Effector memory CD8-positive, alpha-beta T cell (primary cell): ENCODE data around the gene MRGPRX4.
"Not testable (repeated sequence)": the region's sequence is repeated elsewhere in the genome, so short reads cannot be mapped to it uniquely, and the experiment has no call there.

Experiments used
- ATAC-seq: fragments of 150-1000 bp; cut with Tn5 transposase; replicated peaks from 2 replicates; pipeline ENCODE4 v1.10.0; 2021; ENCODE audit warnings: mild to moderate bottlenecking, moderate library complexity
- DNase-seq, 3 experiments: peaks; one replicate each; pipeline ENCODE4 v3.0.0; 2021
- H3K27ac Mint-ChIP-seq, 2 donors: one replicate each; pipeline ENCODE4 v1.8.0; 2022; ENCODE audit warnings: mild to moderate bottlenecking in 2 of 2, mixed read lengths in 2 of 2, moderate library complexity in 2 of 2
- H3K27me3 Mint-ChIP-seq, 2 donors: one replicate each; pipeline ENCODE4 v1.8.0; 2022; ENCODE audit warnings: mixed read lengths in 2 of 2
- H3K36me3 Mint-ChIP-seq: one replicate; pipeline ENCODE4 v1.8.0; 2022; ENCODE audit warnings: mild to moderate bottlenecking, moderate library complexity, mixed read lengths; ENCODE audit not compliant: insufficient read depth
- H3K4me1 Mint-ChIP-seq, 2 donors: one replicate each; pipeline ENCODE4 v1.8.0; 2022; ENCODE audit warnings: low read depth in 2 of 2, mixed read lengths in 2 of 2
- H3K4me3 Mint-ChIP-seq, 2 donors: one replicate each; pipeline ENCODE4 v1.8.0; 2022; ENCODE audit warnings: mild to moderate bottlenecking in 2 of 2, mixed read lengths in 2 of 2, moderate library complexity in 2 of 2
- H3K9me3 Mint-ChIP-seq, 2 donors: one replicate each; pipeline ENCODE4 v1.8.0; 2022; ENCODE audit warnings: mixed read lengths in 2 of 2
- total RNA-seq, 9 experiments: gene quantifications; one replicate each; lab custom pipeline; 2026; lab: John Stamatoyannopoulos, UW

MRGPRX4 gene
- total RNA-seq, result 0 reads per million in 9 experiments

DNA sequence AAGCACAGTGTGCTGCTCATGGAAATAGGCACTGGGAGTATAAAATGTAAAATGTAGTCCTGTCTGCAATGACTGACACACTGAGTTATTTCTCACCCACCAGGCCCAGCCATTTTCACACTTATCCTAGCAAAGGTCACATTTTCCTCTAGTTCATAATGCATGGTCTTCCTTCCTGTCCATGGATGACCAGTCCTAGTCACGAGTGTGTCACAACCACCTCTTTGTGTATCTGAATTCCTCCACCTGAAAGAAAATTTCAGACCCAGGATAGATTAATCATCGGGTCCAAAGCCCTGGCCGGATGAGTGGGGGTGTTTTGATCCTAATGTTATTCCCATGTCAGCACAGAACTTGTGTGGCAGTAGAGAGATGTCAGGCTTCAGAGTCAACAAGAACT, at the start of gene MRGPRX4:
TSS of gene MRGPRX4 (plus strand) at position 172 of the 400 bp plus-strand sequence. CDS start 420 bp downstream, outside the sequence.
- Mint-ChIP-seq H3K27me3 (peaks cover 40 to 48% of the 10 kb centered on the region in 2 donors), H3K9me3 (no peaks in the 10 kb centered on the region), H3K36me3 (no peaks in the 10 kb centered on the region), H3K4me3 (no peak within 1 kb of the TSS), H3K4me1 (peaks cover 0 to 4% of the 10 kb centered on the region in 2 donors), H3K27ac (no peak within 1 kb of the TSS)
- DNase-seq, result no peak
- ATAC-seq, result no peak

DNA sequence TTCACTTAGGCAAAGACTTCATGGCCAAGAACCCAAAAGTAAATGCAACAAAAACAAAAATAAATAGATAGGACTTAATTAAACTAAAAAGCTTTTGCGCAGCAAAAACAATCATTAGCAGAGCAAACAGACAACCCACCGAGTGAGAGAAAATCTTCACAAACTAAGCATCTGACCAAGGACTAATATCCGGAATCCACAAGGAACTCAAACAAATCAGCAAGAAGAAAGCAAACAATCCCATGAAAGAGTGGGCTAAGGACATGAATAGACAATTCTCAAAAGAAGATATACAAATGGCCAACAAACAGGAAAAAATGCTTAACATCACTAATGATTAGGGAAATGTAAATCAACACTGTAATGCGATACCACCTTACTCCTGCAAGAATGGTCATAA, 41.5 kb upstream of the MRGPRX4 start:
- not testable (repeated sequence) for ATAC-seq, H3K36me3 Mint-ChIP-seq, H3K4me3 Mint-ChIP-seq, H3K9me3 Mint-ChIP-seq, H3K4me1 Mint-ChIP-seq, H3K27ac Mint-ChIP-seq, DNase-seq
- H3K27me3 Mint-ChIP-seq, result peaks cover 49 to 74% of the 10 kb centered on the region in 2 donors

DNA sequence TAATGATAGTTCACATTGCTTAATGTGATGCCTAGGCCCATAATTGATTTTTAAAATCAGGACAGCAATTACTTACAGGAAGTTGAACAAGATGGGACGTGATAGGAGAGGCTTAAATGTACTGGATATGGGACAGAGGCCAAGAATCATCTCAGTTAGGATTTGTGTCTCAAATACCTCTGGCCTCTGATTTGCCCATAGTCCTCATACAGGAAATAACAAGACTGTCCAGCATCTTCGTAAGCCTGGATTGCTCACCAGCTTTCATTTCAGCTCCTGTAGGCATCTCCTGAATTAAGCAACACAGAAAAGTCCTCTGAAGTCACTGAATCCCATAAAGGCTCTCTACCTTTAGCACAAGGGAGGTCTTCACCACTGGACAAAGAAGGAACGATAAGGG, 40.3 kb upstream of the MRGPRX4 start, which contains the start of gene MRGPRX3:
TSS of gene MRGPRX3 (plus strand) at position 231 of the 400 bp plus-strand sequence. CDS start 4,632 bp downstream, outside the sequence.
- no peak for ATAC-seq
- Mint-ChIP-seq H3K4me3 (no peak within 1 kb of the TSS), H3K27ac (no peak within 1 kb of the TSS), H3K36me3 (no peaks in the 10 kb centered on the region), H3K9me3 (no peaks in the 10 kb centered on the region), H3K27me3 (peaks cover 46 to 76% of the 10 kb centered on the region in 2 donors), H3K4me1 (no peaks in the 10 kb centered on the region)
- no peak for DNase-seq

DNA sequence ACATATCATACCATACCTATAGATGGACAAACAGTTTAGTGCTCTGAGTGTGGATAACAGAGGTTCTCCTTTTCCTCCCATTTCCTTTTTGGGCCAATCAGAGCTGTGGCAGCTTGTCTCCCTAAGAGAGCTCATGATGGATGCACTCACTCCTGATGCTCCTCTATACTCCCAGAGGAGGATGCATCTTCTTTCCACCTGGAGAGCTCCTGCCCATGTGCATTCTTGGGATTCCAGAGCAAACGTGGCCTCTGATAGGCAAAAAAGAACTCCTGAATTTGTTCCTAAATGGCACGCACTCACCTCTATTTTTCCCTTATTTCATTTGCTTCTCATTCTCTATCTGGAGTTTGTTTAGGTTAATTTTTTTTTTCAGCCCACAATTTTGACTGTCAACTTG, 37.3 kb upstream of the MRGPRX4 start:
- H3K27me3 Mint-ChIP-seq, result peaks cover 30 to 61% of the 10 kb centered on the region in 2 donors
- DNase-seq (no peak), ATAC-seq (no peak)
- H3K27ac Mint-ChIP-seq, result no peak overlapping the region
- no peak overlapping the region for H3K4me3 Mint-ChIP-seq
- no peaks in the 10 kb centered on the region for H3K36me3 Mint-ChIP-seq
- no peaks in the 10 kb centered on the region for H3K9me3 Mint-ChIP-seq
- no peaks in the 10 kb centered on the region for H3K4me1 Mint-ChIP-seq

DNA sequence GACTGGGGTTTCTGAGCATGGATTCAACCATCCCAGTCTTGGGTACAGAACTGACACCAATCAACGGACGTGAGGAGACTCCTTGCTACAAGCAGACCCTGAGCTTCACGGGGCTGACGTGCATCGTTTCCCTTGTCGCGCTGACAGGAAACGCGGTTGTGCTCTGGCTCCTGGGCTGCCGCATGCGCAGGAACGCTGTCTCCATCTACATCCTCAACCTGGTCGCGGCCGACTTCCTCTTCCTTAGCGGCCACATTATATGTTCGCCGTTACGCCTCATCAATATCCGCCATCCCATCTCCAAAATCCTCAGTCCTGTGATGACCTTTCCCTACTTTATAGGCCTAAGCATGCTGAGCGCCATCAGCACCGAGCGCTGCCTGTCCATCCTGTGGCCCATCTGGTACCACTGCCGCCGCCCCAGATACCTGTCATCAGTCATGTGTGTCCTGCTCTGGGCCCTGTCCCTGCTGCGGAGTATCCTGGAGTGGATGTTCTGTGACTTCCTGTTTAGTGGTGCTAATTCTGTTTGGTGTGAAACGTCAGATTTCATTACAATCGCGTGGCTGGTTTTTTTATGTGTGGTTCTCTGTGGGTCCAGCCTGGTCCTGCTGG, 35.3 kb upstream of the MRGPRX4 start:
- H3K9me3 Mint-ChIP-seq, result no peaks in the 10 kb centered on the region
- H3K36me3 Mint-ChIP-seq, result no peaks in the 10 kb centered on the region
- DNase-seq (no peak), ATAC-seq (no peak)
- H3K4me3 Mint-ChIP-seq, result no peak overlapping the region
- no peak overlapping the region for H3K27ac Mint-ChIP-seq
- peaks cover 24 to 62% of the 10 kb centered on the region in 2 donors for H3K27me3 Mint-ChIP-seq
- H3K4me1 Mint-ChIP-seq, result no peaks in the 10 kb centered on the region

DNA sequence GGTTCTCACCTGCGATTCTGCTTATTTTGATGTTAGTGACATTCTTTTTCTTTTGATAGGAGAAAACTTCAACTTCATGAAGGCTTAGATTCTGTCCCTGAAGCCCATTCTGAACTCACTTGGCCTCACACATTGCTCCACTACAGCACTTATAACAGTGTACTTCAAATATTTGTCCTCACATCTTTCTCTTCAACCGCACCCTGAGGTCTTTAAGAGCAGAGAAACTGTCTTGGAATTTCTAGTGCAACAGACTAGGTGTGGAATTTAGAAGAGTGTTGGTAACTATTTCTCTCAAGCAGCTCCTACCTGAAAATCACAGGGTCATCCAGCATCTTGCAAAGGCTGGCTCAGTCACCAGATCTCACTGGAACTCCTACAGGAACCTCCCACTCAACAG, 32.5 kb upstream of the MRGPRX4 start:
- no peaks in the 10 kb centered on the region for H3K9me3 Mint-ChIP-seq
- ATAC-seq (no peak), DNase-seq (no peak)
- no peak overlapping the region for H3K4me3 Mint-ChIP-seq
- H3K36me3 Mint-ChIP-seq, result no peaks in the 10 kb centered on the region
- H3K27ac Mint-ChIP-seq, result no peak overlapping the region
- peaks cover 22 to 57% of the 10 kb centered on the region in 2 donors for H3K27me3 Mint-ChIP-seq
- H3K4me1 Mint-ChIP-seq, result no peaks in the 10 kb centered on the region

DNA sequence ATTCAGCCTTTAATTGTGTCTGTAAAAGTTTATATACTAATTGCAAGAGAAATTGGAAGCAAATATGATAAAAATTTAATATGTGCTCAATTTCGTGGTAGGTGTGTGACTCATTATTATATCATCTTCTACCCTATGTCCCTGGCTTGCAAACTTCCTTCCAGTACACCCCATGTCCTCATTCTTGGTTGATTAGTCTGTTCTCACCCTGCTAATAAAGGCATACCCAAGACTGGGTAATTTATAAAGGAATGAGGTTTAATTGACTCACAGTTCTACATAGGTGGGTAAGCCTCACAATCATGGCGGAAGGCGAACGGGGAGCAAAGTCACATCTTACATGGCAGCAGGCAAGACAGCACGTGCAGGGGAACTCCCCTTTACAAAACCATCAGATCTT, 28.4 kb upstream of the MRGPRX4 start:
- Mint-ChIP-seq H3K27me3 (peaks cover 26 to 48% of the 10 kb centered on the region in 2 donors), H3K4me1 (peaks cover 7 to 8% of the 10 kb centered on the region in 2 donors), H3K27ac (no peak overlapping the region), H3K4me3 (no peak overlapping the region), H3K9me3 (no peaks in the 10 kb centered on the region), H3K36me3 (no peaks in the 10 kb centered on the region)
- ATAC-seq (no peak), DNase-seq (no peak)

DNA sequence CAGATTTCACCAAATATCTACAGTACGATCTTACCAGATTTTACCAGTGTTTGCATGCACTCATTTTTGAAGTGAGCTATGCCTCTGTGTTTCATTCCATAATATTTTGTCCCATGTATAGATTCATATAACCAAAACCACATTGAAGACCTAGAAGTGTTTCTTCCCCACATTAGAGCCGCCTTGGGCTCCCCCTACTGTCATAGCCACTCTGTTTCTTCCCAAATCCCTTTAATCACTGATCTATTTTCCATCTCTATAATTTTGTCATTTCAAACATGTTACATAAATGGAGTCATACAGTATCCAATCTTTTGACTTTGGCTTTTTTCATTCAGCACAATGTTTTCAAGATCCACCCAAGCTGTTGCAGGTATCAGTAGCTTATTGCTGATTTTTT, 27.6 kb upstream of the MRGPRX4 start:
- no peaks in the 10 kb centered on the region for H3K36me3 Mint-ChIP-seq
- no peaks in the 10 kb centered on the region for H3K9me3 Mint-ChIP-seq
- peaks cover 31 to 50% of the 10 kb centered on the region in 2 donors for H3K27me3 Mint-ChIP-seq
- DNase-seq, result no peak
- no peak overlapping the region for H3K27ac Mint-ChIP-seq
- no peak overlapping the region for H3K4me3 Mint-ChIP-seq
- H3K4me1 Mint-ChIP-seq, result peaks cover 7 to 8% of the 10 kb centered on the region in 2 donors
- ATAC-seq, result no peak

DNA sequence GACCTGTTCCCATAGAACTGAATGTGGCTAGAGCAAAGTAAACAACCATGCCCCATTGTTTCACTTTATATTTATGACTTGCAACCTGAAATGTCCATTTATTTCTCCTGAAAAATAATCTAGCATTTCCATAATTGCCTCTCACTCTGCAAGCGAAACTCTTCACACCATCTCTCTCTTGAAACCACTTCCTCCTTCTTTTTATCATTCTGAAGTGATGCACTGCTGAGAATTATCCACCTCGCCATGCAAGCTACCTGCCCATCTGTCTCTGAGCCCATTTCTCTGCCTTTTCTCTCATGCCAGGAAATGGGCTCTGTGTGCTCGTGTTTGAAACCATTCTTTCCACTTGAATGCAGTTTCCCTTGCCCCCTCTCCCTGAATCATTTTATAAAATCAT, 26.8 kb upstream of the MRGPRX4 start:
- Mint-ChIP-seq H3K4me3 (no peak overlapping the region), H3K36me3 (no peaks in the 10 kb centered on the region), H3K27ac (no peak overlapping the region), H3K9me3 (no peaks in the 10 kb centered on the region), H3K27me3 (peaks cover 35 to 50% of the 10 kb centered on the region in 2 donors), H3K4me1 (peaks cover 7 to 8% of the 10 kb centered on the region in 2 donors)
- no peak for ATAC-seq
- DNase-seq, result no peak

DNA sequence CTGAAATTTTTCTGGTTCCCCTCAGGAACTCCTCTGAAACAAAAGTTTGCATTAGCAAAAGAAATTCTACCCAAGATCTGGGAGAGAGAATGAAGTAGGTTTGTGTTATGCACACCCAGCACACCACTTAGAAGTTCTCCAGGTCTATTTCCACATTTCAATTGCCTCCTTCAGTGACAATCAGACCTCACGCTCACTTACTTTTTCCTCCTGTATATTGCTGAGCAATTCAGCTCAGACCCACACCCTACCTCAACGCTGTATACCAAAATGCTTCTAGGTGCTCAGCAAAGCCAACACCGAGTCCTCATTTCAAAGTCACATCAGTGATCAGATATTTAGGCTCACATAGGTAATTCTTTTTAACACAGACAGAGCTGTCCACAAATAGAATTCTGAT, 21.1 kb upstream of the MRGPRX4 start:
- no peaks in the 10 kb centered on the region for H3K36me3 Mint-ChIP-seq
- H3K9me3 Mint-ChIP-seq, result peaks cover 0 to 2% of the 10 kb centered on the region in 2 donors
- H3K4me3 Mint-ChIP-seq, result no peak overlapping the region
- no peak overlapping the region for H3K27ac Mint-ChIP-seq
- ATAC-seq (no peak), DNase-seq (no peak)
- no peaks in the 10 kb centered on the region for H3K4me1 Mint-ChIP-seq
- peaks cover 51 to 61% of the 10 kb centered on the region in 2 donors for H3K27me3 Mint-ChIP-seq

DNA sequence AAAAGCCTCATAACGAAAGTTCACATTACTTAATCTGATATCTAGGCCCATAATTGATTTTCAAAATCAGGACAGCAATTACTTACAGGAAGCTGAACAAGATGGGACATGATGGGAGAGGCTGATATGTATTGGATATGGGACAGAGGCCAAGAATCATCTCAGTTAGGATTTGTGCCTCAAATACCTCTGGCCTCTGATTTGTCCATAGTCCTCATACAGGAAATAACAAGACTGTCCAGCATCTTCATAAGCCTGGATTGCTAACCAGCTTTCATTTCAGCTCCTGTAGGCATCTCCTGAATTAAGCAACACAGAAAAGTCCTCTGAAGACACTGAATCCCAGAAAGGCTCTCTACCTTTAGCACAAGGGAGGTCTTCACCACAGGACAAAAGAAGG, 4.3 kb upstream of the MRGPRX4 start:
- Mint-ChIP-seq H3K27me3 (peaks cover 33 to 34% of the 10 kb centered on the region in 2 donors), H3K4me3 (no peak overlapping the region), H3K36me3 (no peaks in the 10 kb centered on the region), H3K9me3 (no peaks in the 10 kb centered on the region), H3K27ac (no peak overlapping the region), H3K4me1 (peaks cover 0 to 3% of the 10 kb centered on the region in 2 donors)
- ATAC-seq (no peak), DNase-seq (no peak)

DNA sequence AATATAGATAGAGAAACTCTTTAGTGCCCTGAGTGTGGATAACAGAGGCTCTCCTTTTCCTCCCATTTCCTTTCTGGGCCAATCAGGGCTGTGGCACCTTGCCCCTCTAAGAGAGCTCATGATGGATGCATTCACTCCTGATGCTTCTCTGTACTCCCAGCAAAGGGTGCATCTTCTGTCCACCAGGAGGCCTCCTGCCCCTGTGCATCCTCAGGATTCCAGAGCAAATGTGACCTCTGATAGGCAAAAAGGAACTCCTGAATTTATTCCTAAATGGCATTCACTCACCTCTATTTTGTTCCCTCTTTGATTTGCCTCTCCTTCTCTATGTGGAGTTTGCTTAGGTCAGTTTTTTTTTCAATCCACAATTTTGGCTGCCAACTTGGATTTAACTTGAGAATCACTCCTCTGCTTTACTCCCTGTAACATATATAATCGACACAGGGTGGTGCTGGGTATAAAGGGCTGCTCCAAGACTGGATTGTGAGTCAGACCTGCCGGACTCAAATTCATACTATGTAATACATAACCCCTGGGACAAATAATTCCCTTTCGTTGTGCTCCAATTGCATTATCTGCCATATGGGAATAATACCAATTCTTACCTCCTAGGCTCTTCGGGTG, 1.1 kb upstream of the MRGPRX4 start:
- H3K4me1 Mint-ChIP-seq, result peaks cover 0 to 4% of the 10 kb centered on the region in 2 donors
- ATAC-seq, result no peak
- no peaks in the 10 kb centered on the region for H3K9me3 Mint-ChIP-seq
- no peaks in the 10 kb centered on the region for H3K36me3 Mint-ChIP-seq
- peaks cover 46% of the 10 kb centered on the region in 2 donors for H3K27me3 Mint-ChIP-seq
- H3K27ac Mint-ChIP-seq, result no peak overlapping the region
- no peak overlapping the region for H3K4me3 Mint-ChIP-seq
- DNase-seq, result no peak

DNA sequence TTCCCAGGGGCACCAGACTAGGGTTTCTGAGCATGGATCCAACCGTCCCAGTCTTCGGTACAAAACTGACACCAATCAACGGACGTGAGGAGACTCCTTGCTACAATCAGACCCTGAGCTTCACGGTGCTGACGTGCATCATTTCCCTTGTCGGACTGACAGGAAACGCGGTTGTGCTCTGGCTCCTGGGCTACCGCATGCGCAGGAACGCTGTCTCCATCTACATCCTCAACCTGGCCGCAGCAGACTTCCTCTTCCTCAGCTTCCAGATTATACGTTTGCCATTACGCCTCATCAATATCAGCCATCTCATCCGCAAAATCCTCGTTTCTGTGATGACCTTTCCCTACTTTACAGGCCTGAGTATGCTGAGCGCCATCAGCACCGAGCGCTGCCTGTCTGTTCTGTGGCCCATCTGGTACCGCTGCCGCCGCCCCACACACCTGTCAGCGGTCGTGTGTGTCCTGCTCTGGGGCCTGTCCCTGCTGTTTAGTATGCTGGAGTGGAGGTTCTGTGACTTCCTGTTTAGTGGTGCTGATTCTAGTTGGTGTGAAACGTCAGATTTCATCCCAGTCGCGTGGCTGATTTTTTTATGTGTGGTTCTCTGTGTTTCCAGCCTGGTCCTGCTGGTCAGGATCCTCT, 709 bp downstream of the MRGPRX4 start:
- no peak for DNase-seq
- no peak overlapping the region for H3K27ac Mint-ChIP-seq
- ATAC-seq, result no peak
- H3K27me3 Mint-ChIP-seq, result peaks cover 40 to 54% of the 10 kb centered on the region in 2 donors
- H3K9me3 Mint-ChIP-seq, result no peaks in the 10 kb centered on the region
- no peaks in the 10 kb centered on the region for H3K36me3 Mint-ChIP-seq
- H3K4me3 Mint-ChIP-seq, result no peak overlapping the region
- peaks cover 0 to 4% of the 10 kb centered on the region in 2 donors for H3K4me1 Mint-ChIP-seq

DNA sequence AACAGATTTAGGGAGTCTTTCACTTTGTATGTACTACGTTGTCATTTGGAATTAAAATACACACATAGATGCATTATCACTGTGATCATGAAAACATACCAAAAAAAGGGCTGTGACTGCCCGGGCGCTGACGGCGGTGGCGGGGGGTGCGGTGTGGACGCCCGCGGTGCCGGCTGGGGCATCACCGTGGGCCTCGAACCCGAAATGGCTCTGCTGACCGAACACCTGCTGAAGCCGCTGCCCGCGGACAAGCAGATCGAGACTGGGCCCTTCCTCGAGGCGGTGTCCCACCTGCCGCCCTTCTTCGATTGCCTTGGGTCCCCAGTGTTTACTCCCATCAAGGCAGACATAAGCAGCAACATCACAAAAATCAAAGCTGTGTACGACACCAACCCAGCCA, 16.2 kb downstream of the MRGPRX4 start:
- no peaks in the 10 kb centered on the region for H3K36me3 Mint-ChIP-seq
- H3K4me1 Mint-ChIP-seq, result no peaks in the 10 kb centered on the region
- no peak overlapping the region for H3K27ac Mint-ChIP-seq
- H3K9me3 Mint-ChIP-seq, result no peaks in the 10 kb centered on the region
- H3K4me3 Mint-ChIP-seq, result no peak overlapping the region
- ATAC-seq (no peak), DNase-seq (no peak)
- H3K27me3 Mint-ChIP-seq, result peaks cover 34 to 59% of the 10 kb centered on the region in 2 donors
